ENCODE results near the gene ADAMTS17.

GRCh38 chr15:100301910-100302431, 39.8 kb downstream of the ADAMTS17 start:
- TF ChIP-seq CTCF (IDR thresholded peaks at IDR 0.05), result no peak
- no peak for TF ChIP-seq EZH2 (IDR thresholded peaks at IDR 0.05)
- TF ChIP-seq EZH2phosphoT487 (IDR thresholded peaks at IDR 0.05), result no peak

Data from neural progenitor cell (in vitro differentiated cells).